Measurements from ENCODE around the gene HNRNPA1.

GRCh38 chr12:54240129-54240528, 40.4 kb upstream of the HNRNPA1 start:
- TF ChIP-seq POLR2A (IDR thresholded peaks at IDR 0.05) (no peak), CTCF (IDR thresholded peaks at IDR 0.05) (no peak)
